Neural progenitor cell (in vitro differentiated cells): Measurements from ENCODE around the gene SRRM4.

Source experiments
- CTCF ChIP-seq: fragments of 200-600 bp; sonication (generic); IDR thresholded peaks from 2 replicates; pipeline ENCODE4 v1.5.1; 2017; ENCODE audit warnings: antibody characterized with exemption, mild to moderate bottlenecking
- EZH2 ChIP-seq: fragments of 200-600 bp; sonication (generic); IDR thresholded peaks from 2 replicates; pipeline ENCODE4 v1.6.1; 2017; ENCODE audit warnings: antibody characterized with exemption, mild to moderate bottlenecking, moderate library complexity

DNA sequence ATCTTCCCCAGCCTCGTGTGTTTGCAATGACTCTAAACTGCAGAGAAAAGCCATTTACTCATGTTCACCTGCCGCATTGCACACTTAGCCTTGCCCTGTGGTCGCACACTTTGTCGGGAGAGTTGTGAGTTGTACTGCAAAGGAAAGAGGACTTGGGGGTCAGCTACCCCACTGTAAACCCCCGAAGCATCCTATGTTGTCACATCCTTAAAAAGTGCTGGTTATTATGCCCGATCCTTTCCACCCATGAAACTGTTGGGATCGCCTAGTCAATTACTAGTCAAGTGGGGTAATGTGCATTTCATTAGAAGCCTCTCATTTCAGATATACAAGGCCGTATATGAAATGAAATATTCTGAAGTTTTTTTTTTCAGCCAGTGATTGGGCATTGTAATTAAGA is 98.2 kb downstream of the SRRM4 start:
- TF ChIP-seq CTCF: no peak
- TF ChIP-seq EZH2: no peak
